ENCODE results near the gene CACNB1. TPM values are rescaled to one million over a fixed set of nuclear protein-coding genes. Genes with fewer than 3 reads are reported as not detected.
A peak's percentile ranks its signal among the peaks of the same experiment; 100 is the strongest.

CACNB1 gene
- total RNA-seq, 3 donors from 2014 or later (not counting 1 experiment from before 2014, with no cell fraction given): 23.7 to 28.5 (median 28.1) TPM

GRCh38 chr17:39153599-39154051, 43.8 kb downstream of the CACNB1 start:
- Mint-ChIP-seq H3K4me1 (peaks cover 41 to 48% of the 10 kb centered on the region in 2 donors), H3K9me3 (no peaks in the 10 kb centered on the region), H3K4me3 (peak overlapping the region; percentile 100), H3K27ac (peak overlapping the region; percentile 100), H3K27me3 (ENCODE audit: low read depth in 2 of 2) (peaks cover 18 to 21% of the 10 kb centered on the region in 2 donors), H3K36me3 (peaks cover 10% of the 10 kb centered on the region)
- ATAC-seq (peak; percentile 63 to 76 (median 64)), DNase-seq (peak; percentile 92 to 96)
- peaks cover 12% of the 10 kb centered on the region for H3K27me3 ChIP-seq (ENCODE audit: control insufficient read depth, insufficient read depth, low read length)
- peak overlapping the region; percentile 91 for H3K4me3 ChIP-seq (ENCODE audit: low read length)
- peaks cover 35% of the 10 kb centered on the region for H3K4me1 ChIP-seq (ENCODE audit: control insufficient read depth, insufficient read depth, low read length)
- intact Hi-C loops (cut with micrococcal nuclease): loop anchor here (1.0 to 5.0 kb wide), 8 partner anchors 59 to 426 kb away; partner anchors contain the start of genes CWC25, LASP1 and PSMB3
- no peaks in the 10 kb centered on the region for H3K9me3 ChIP-seq (ENCODE audit: control insufficient read depth, insufficient read depth, low read length)
- WGBS (ENCODE audit: insufficient coverage): 0% methylated on average over 6 of the region's 16 CpGs
- H3K36me3 ChIP-seq (ENCODE audit: control insufficient read depth, insufficient read depth, low read length): no peaks in the 10 kb centered on the region
- H3K27ac ChIP-seq (ENCODE audit: low read length): peak overlapping the region; percentile 55
- no peak for TF ChIP-seq CTCF (IDR thresholded peaks at IDR 0.05)

- H3K36me3 ChIP-seq (ENCODE audit: control insufficient read depth, insufficient read depth, low read length): no peaks in the 10 kb centered on the region
- H3K27ac ChIP-seq (ENCODE audit: low read length): peak overlapping the region; percentile 17
- peaks cover 35% of the 10 kb centered on the region for H3K4me1 ChIP-seq (ENCODE audit: control insufficient read depth, insufficient read depth, low read length)
- Mint-ChIP-seq H3K9me3 (no peaks in the 10 kb centered on the region), H3K4me3 (peak overlapping the region; percentile 100), H3K36me3 (peaks cover 10% of the 10 kb centered on the region), H3K27me3 (ENCODE audit: low read depth in 2 of 2) (peaks cover 18 to 21% of the 10 kb centered on the region in 2 donors), H3K4me1 (peaks cover 41 to 48% of the 10 kb centered on the region in 2 donors), H3K27ac (peak overlapping the region; percentile 100)
- intact Hi-C loops (cut with micrococcal nuclease): loop anchor here (2.0 to 5.0 kb wide), 6 partner anchors 57 to 425 kb away; partner anchors contain the start of genes CWC25, LASP1 and PSMB3
- DNase-seq: peak in 1 of 2 donors; percentile 63
- WGBS (ENCODE audit: insufficient coverage): 19% methylated on average over 22 of the region's 25 CpGs
- TF ChIP-seq CTCF (IDR thresholded peaks at IDR 0.05): no peak
- no peaks in the 10 kb centered on the region for H3K9me3 ChIP-seq (ENCODE audit: control insufficient read depth, insufficient read depth, low read length)
- ATAC-seq: no peak
- H3K27me3 ChIP-seq (ENCODE audit: control insufficient read depth, insufficient read depth, low read length): peaks cover 12% of the 10 kb centered on the region
- peak overlapping the region; percentile 91 for H3K4me3 ChIP-seq (ENCODE audit: low read length)
Measured at GRCh38 chr17:39151943-39152818, 45.3 kb downstream of the CACNB1 start.

GRCh38 chr17:39151150-39151942, 46.1 kb downstream of the CACNB1 start, which contains the start of gene PLXDC1:
PLXDC1 (minus strand) TSS chr17:39151637; CDS start chr17:39151437, 200 bp downstream.
- DNase-seq: peak in 1 of 2 donors; percentile 53
- Histone ChIP-seq H3K9me3 (ENCODE audit: control insufficient read depth, insufficient read depth, low read length) (no peaks in the 10 kb centered on the region), H3K27ac (ENCODE audit: low read length) (peak within 1 kb of the TSS; percentile 17), H3K27me3 (ENCODE audit: control insufficient read depth, insufficient read depth, low read length) (peaks cover 12% of the 10 kb centered on the region), H3K4me1 (ENCODE audit: control insufficient read depth, insufficient read depth, low read length) (peaks cover 35% of the 10 kb centered on the region), H3K36me3 (ENCODE audit: control insufficient read depth, insufficient read depth, low read length) (no peaks in the 10 kb centered on the region), H3K4me3 (ENCODE audit: low read length) (peak within 1 kb of the TSS; percentile 91)
- Mint-ChIP-seq H3K36me3 (peaks cover 10% of the 10 kb centered on the region), H3K9me3 (no peaks in the 10 kb centered on the region), H3K4me3 (peak within 1 kb of the TSS; percentile 100), H3K4me1 (peaks cover 41 to 48% of the 10 kb centered on the region in 2 donors), H3K27ac (peak within 1 kb of the TSS; percentile 100), H3K27me3 (ENCODE audit: low read depth in 2 of 2) (peaks cover 18 to 21% of the 10 kb centered on the region in 2 donors)
- no peak for TF ChIP-seq CTCF (IDR thresholded peaks at IDR 0.05)
- intact Hi-C loops (cut with micrococcal nuclease): loop anchor here (5.0 kb wide), 4 partner anchors 249 to 424 kb away; partner anchors contain the start of genes LASP1 and PSMB3
- WGBS (ENCODE audit: insufficient coverage): 2% methylated on average over 56 of the region's 68 CpGs
- no peak for ATAC-seq
